ENCODE data around the gene RYR1. TPM values are rescaled to one million over a fixed set of nuclear protein-coding genes. Genes with fewer than 3 reads are reported as not detected.

RYR1 gene
- total and polyA plus RNA-seq, 2 of the 8 experiments (the other 6 are each of a cell fraction or from before 2014, with no cell fraction given): 5.8 to 11.8 TPM

- no peak for TF ChIP-seq E2F6 (IDR thresholded peaks at IDR 0.05)
These were observed 180.8 kb downstream of the RYR1 start (continued) for GRCh38 chr19:38614289-38614688.
